A549 (cell line): Measurements from ENCODE around the gene PPL. TPM values are rescaled to one million over a fixed set of nuclear protein-coding genes. Genes with fewer than 3 reads are reported as not detected.

Experiments
- ATAC-seq, 2 experiments: fragments of 200-7000 bp in 1 of 2; fragments of >200 bp in 1 of 2; cut with Nextera tagmentation in 1 of 2; cut with Tn5 transposase in 1 of 2; 3 replicates each; pipeline versions ENCODE4 v1.8.0 to v1.9.1; 2018 to 2020; ENCODE audit warnings: mild to moderate bottlenecking in 1 of 2, moderate library complexity in 1 of 2
- CTCF ChIA-PET: fragments of 300-600 bp; sonication (Branson Sonifier 250); formaldehyde crosslinking; extraction: SDS; loops from one replicate; lab custom pipeline; 2021; ENCODE audit warnings: antibody characterized with exemption, inconsistent platforms; lab: Yijun Ruan, JAX
- POLR2A ChIA-PET: fragments of 350-600 bp; formaldehyde crosslinking; extraction: SDS; loops from one replicate; lab custom pipeline; 2021; ENCODE audit warnings: antibody characterized with exemption, inconsistent platforms; lab: Yijun Ruan, JAX
- DNase-seq, 2 experiments: peaks; one replicate each; pipeline versions ENCODE4 v3.0.0 to v3.0.0-alpha.2; 2011 to 2016; ENCODE audit warnings: low read depth in 1 of 2, low spot score in 1 of 2
- FAIRE-seq: peaks from 2 replicates; lab custom pipeline; 2011; peaks lifted over from hg19 to GRCh38; lab: Jason Lieb, UNC
- H3K27ac ChIP-seq, 2 experiments: fragments of >200 bp; sonication (Bioruptor Twin); formaldehyde crosslinking; 3 replicates each; pipeline ENCODE4 v1.5.1; 2016 to 2017
- H3K4me1 ChIP-seq: fragments of >200 bp; sonication (Bioruptor Twin); formaldehyde crosslinking; 3 replicates; pipeline ENCODE4 v1.6.1; 2016
- H3K4me2 ChIP-seq: fragments of >200 bp; sonication (Bioruptor Twin); formaldehyde crosslinking; 3 replicates; pipeline ENCODE4 v1.6.1; 2016
- H3K4me3 ChIP-seq: fragments of >200 bp; sonication (Bioruptor Twin); formaldehyde crosslinking; 3 replicates; pipeline ENCODE4 v1.5.1; 2016
- H3K9me3 ChIP-seq: fragments of >200 bp; sonication (Bioruptor Twin); formaldehyde crosslinking; 3 replicates; pipeline ENCODE4 v1.6.1; 2016
- ATOH8 ChIP-seq: fragments of 250-450 bp; sonication (Bioruptor Pico); IDR thresholded peaks from 2 replicates; pipeline ENCODE4 v1.5.0; 2020; ENCODE audit warnings: low read depth, mild to moderate bottlenecking, moderate library complexity
- CBX8 ChIP-seq: fragments of 200-600 bp; sonication (generic); IDR thresholded peaks from 2 replicates; pipeline ENCODE4 v1.6.1; 2016
- CEBPB ChIP-seq, 2 experiments: fragments of >200 bp in 1 of 2; sonication (Bioruptor Twin) in 1 of 2; formaldehyde crosslinking in 1 of 2; IDR thresholded peaks; 2 replicates each; pipeline ENCODE4 v1.6.1; 2012 to 2016
- CHD2 ChIP-seq: fragments of 150-350 bp; IDR thresholded peaks from 2 replicates; pipeline ENCODE4 v1.6.1; 2014; ENCODE audit warnings: low read length; ENCODE audit not compliant: partially characterized antibody
- CTCF ChIP-seq: fragments of >200 bp; sonication (Bioruptor Twin); formaldehyde crosslinking; IDR thresholded peaks from 3 replicates; pipeline ENCODE4 v1.5.1; 2016
- EHF ChIP-seq: fragments of 250-450 bp; sonication (Bioruptor Pico); IDR thresholded peaks from 2 replicates; pipeline ENCODE4 v1.5.0; 2020; ENCODE audit warnings: mild to moderate bottlenecking
- ESRRA ChIP-seq: fragments of 150-350 bp; IDR thresholded peaks from 2 replicates; pipeline ENCODE4 v1.6.1; 2014; ENCODE audit warnings: mild to moderate bottlenecking, low read length, borderline replicate concordance
- FOSL2 ChIP-seq, 2 experiments: fragments of 450-650 bp in 1 of 2; fragments of >200 bp in 1 of 2; sonication (Bioruptor Twin) in 1 of 2; formaldehyde crosslinking; IDR thresholded peaks; 2 replicates each; pipeline versions ENCODE4 v1.5.0 to v1.6.1; 2016 to 2020; ENCODE audit warnings: mild to moderate bottlenecking in 1 of 2, moderate library complexity in 1 of 2
- FOXS1 ChIP-seq: fragments of 250-450 bp; sonication (Bioruptor Pico); IDR thresholded peaks from 2 replicates; pipeline ENCODE4 v1.5.0; 2020; ENCODE audit warnings: mild to moderate bottlenecking, moderate library complexity
- HEYL ChIP-seq: fragments of 250-450 bp; sonication (Bioruptor Pico); IDR thresholded peaks from 2 replicates; pipeline ENCODE4 v1.8.0; 2021; ENCODE audit warnings: mild to moderate bottlenecking, moderate library complexity
- HOXA7 ChIP-seq: fragments of 250-450 bp; sonication (Bioruptor Pico); IDR thresholded peaks from 2 replicates; pipeline ENCODE4 v1.5.0; 2020; ENCODE audit warnings: mild to moderate bottlenecking, moderate library complexity
- HOXB13 ChIP-seq: fragments of 250-450 bp; sonication (Bioruptor Pico); IDR thresholded peaks from 2 replicates; pipeline ENCODE4 v1.5.0; 2020; ENCODE audit warnings: low read depth, mild to moderate bottlenecking, moderate library complexity
- JUNB ChIP-seq: fragments of >200 bp; sonication (Bioruptor Twin); formaldehyde crosslinking; IDR thresholded peaks from 2 replicates; pipeline ENCODE4 v1.6.1; 2016
- KDM1A ChIP-seq: fragments of 200-600 bp; sonication (generic); IDR thresholded peaks from 2 replicates; pipeline ENCODE4 v1.6.1; 2016; ENCODE audit warnings: low read depth, mild to moderate bottlenecking
- KDM5A ChIP-seq: fragments of 200-600 bp; sonication (generic); IDR thresholded peaks from 2 replicates; pipeline ENCODE4 v1.6.1; 2016; ENCODE audit warnings: antibody characterized with exemption, mild to moderate bottlenecking
- MAZ ChIP-seq: fragments of 150-350 bp; IDR thresholded peaks from 2 replicates; pipeline ENCODE4 v1.6.1; 2014; ENCODE audit warnings: antibody characterized with exemption, low read depth, low read length, borderline replicate concordance
- MYC ChIP-seq: IDR thresholded peaks from 2 replicates; pipeline ENCODE4 v1.6.1; 2012; ENCODE audit warnings: mild to moderate bottlenecking, inconsistent platforms, low read length, improper control_type of control experiment, borderline replicate concordance
- NFE2L2 ChIP-seq: fragments of 150-350 bp; conservative IDR thresholded peaks from 2 replicates; pipeline ENCODE4 v1.6.1; 2014; ENCODE audit warnings: low read length
- NPAS2 ChIP-seq: fragments of 250-450 bp; sonication (Bioruptor Pico); IDR thresholded peaks from 2 replicates; pipeline ENCODE4 v1.8.0; 2022; ENCODE audit warnings: mild to moderate bottlenecking, moderate library complexity, borderline replicate concordance
- PHF8 ChIP-seq: fragments of 200-600 bp; sonication (generic); IDR thresholded peaks from 2 replicates; pipeline ENCODE4 v1.6.1; 2016; ENCODE audit warnings: low read depth, mild to moderate bottlenecking, antibody characterized with exemption, moderate library complexity, borderline replicate concordance
- RAD21 ChIP-seq, 2 experiments: fragments of >200 bp in 1 of 2; sonication (Bioruptor Twin) in 1 of 2; formaldehyde crosslinking in 1 of 2; IDR thresholded peaks in 1 of 2; conservative IDR thresholded peaks in 1 of 2; 2 replicates in 1 of 2; 3 replicates in 1 of 2; pipeline ENCODE4 v1.6.1; 2012 to 2018; ENCODE audit warnings: inconsistent platforms in 1 of 2
- RFX5 ChIP-seq: fragments of 450-650 bp; IDR thresholded peaks from 2 replicates; pipeline ENCODE4 v1.7.1; 2014; ENCODE audit warnings: antibody characterized with exemption, mild to moderate bottlenecking, moderate library complexity
- SREBF2 ChIP-seq: fragments of 450-650 bp; IDR thresholded peaks from 2 replicates; pipeline ENCODE4 v1.6.1; 2014; ENCODE audit warnings: mild to moderate bottlenecking, moderate library complexity
- TFCP2L1 ChIP-seq: fragments of 250-450 bp; sonication (Bioruptor Pico); IDR thresholded peaks from 2 replicates; pipeline ENCODE4 v1.5.0; 2021; ENCODE audit warnings: mild to moderate bottlenecking
- USF2 ChIP-seq: fragments of 450-650 bp; IDR thresholded peaks from 2 replicates; pipeline ENCODE4 v1.6.1; 2014; ENCODE audit warnings: antibody characterized with exemption
- ZC3H11A ChIP-seq: fragments of 450-650 bp; IDR thresholded peaks from 2 replicates; pipeline ENCODE4 v1.6.1; 2014; ENCODE audit warnings: antibody characterized with exemption, mild to moderate bottlenecking
- WGBS: methylation state at CpG from one replicate; pipeline ENCODE4 v1.1.6; 2017; ENCODE audit errors: missing lambda C conversion rate; 5-methylcytosine and 5-hydroxymethylcytosine counted together
- polyA plus RNA-seq, 4 experiments: library from polyadenylated mRNA; depleted of rRNA in 3 of 4; stranded (reverse); fragments of >200 nt; fragmentation: RNase III in 1 of 4; extraction: RNeasy Plus Mini Kit Qiagen cat#74134 plus additional on column Dnase treatment in 1 of 4; gene quantifications; 2 replicates in 3 of 4; 3 replicates in 1 of 4; pipeline ENCODE4 v1.2.3, GENCODE V29; 2011 to 2017
- TF ChIP-seq, protein P1 (sequence below): fragments of 250-450 bp; sonication (Bioruptor Pico); IDR thresholded peaks from 2 replicates; pipeline ENCODE4 v1.5.0; 2021; ENCODE audit warnings: mild to moderate bottlenecking, moderate library complexity, borderline replicate concordance
- TF ChIP-seq, protein P2 (sequence below): IDR thresholded peaks from 2 replicates; pipeline ENCODE4 v1.6.1; 2012

Gene PPL
- polyA plus RNA-seq, 2 of the 4 experiments (the other 2 are of a cell fraction) = 1.8 to 2.6 TPM

DNA sequence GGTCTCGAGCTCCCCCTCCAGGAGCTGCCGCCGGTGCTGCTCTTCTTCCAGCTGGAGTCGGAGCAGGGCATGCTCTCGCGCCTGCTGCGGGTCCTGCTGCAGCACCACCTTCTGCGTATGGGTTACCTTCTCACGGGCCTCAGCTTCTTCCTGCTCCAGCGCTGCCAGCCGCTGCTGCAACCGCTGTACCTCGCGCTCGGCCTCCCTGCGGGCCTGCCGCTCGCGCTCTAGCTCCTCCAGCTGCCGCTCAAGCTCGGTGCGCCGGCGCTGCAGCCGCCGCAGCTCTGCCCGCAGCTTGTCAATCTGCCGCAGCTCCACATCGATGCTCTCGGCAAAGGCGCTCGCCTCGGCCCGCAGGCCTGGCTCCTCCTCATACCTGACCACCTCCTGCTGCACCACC is 52.7 kb downstream of the PPL start:
- Histone ChIP-seq H3K9me3 (no peaks in the 10 kb centered on the region), H3K4me1 (no peaks in the 10 kb centered on the region), H3K27ac (no peak overlapping the region), H3K4me3 (no peak overlapping the region), H3K4me2 (no peak overlapping the region)
- DNase-seq = no peak
- CTCF ChIA-PET = interaction anchor here (1.2 to 2.2 kb wide), 4 partner anchors 10 to 72 kb away, joined by 3 to 7 read pairs (median 4); no protein-coding TSS in a partner anchor
- TF ChIP-seq SREBF2 (no peak), KDM1A (no peak), TFCP2L1 (CRISPR knock-in tag) (no peak), CBX8 (no peak), JUNB (no peak), EHF (CRISPR knock-in tag) (no peak), HOXA7 (CRISPR knock-in tag) (no peak), PHF8 (no peak), MAZ (no peak), MYC (no peak), RAD21 (conservative IDR thresholded peaks at IDR 0.05 in 1 of 2, IDR thresholded peaks at IDR 0.05 in 1 of 2) (no peak), KDM5A (no peak), HOXB13 (CRISPR knock-in tag) (no peak), RFX5 (no peak), HEYL (no peak), CEBPB (IDR thresholded peaks at IDR 0.05) (no peak), USF2 (no peak), CTCF (no peak)
- no peak for ATAC-seq
- FAIRE-seq = no peak
- 97% methylated on average over 34 of the region's 34 CpGs for WGBS
- POLR2A ChIA-PET = no interaction called here

GRCh38 chr16:4883501-4883900 is 53.4 kb downstream of the PPL start:
- Histone ChIP-seq H3K4me2 (no peak overlapping the region), H3K27ac (no peak overlapping the region), H3K4me3 (no peak overlapping the region), H3K9me3 (no peaks in the 10 kb centered on the region), H3K4me1 (no peaks in the 10 kb centered on the region)
- DNase-seq (no peak), FAIRE-seq (no peak), ATAC-seq (no peak)
- POLR2A ChIA-PET = no interaction called here
- CTCF ChIA-PET = interaction anchor here (0.5 to 2.2 kb wide), 4 partner anchors 10 to 73 kb away, joined by 4 to 7 read pairs (median 4); no protein-coding TSS in a partner anchor
- 95% methylated on average over 23 of the region's 25 CpGs for WGBS
- TF ChIP-seq, protein P1, sequence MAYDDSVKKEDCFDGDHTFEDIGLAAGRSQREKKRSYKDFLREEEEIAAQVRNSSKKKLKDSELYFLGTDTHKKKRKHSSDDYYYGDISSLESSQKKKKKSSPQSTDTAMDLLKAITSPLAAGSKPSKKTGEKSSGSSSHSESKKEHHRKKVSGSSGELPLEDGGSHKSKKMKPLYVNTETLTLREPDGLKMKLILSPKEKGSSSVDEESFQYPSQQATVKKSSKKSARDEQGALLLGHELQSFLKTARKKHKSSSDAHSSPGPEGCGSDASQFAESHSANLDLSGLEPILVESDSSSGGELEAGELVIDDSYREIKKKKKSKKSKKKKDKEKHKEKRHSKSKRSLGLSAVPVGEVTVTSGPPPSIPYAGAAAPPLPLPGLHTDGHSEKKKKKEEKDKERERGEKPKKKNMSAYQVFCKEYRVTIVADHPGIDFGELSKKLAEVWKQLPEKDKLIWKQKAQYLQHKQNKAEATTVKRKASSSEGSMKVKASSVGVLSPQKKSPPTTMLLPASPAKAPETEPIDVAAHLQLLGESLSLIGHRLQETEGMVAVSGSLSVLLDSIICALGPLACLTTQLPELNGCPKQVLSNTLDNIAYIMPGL (CRISPR knock-in tag) = no peak
- no peak for TF ChIP-seq NFE2L2
- TF ChIP-seq NPAS2 (CRISPR knock-in tag) = no peak
- no peak for TF ChIP-seq KDM5A
- TF ChIP-seq, protein P2, sequence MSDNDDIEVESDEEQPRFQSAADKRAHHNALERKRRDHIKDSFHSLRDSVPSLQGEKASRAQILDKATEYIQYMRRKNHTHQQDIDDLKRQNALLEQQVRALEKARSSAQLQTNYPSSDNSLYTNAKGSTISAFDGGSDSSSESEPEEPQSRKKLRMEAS = no peak
- TF ChIP-seq ESRRA = no peak
- TF ChIP-seq ATOH8 (CRISPR knock-in tag) = no peak
- TF ChIP-seq FOXS1 = no peak
- TF ChIP-seq HOXA7 (CRISPR knock-in tag) = no peak
- TF ChIP-seq CHD2 = no peak
- no peak for TF ChIP-seq PHF8
- no peak for TF ChIP-seq FOSL2 (IDR thresholded peaks at IDR 0.05)
- TF ChIP-seq FOSL2 (CRISPR knock-in tag; IDR thresholded peaks at IDR 0.05) = no peak
- TF ChIP-seq ZC3H11A = no peak
